NCI-H460 (cell line): ENCODE data around the gene PKD1L1. TPM values are rescaled to one million over a fixed set of nuclear protein-coding genes. Genes with fewer than 3 reads are reported as not detected.

Experiments used
- DNase-seq: peaks from one replicate; pipeline ENCODE4 v3.0.0-alpha.2; 2016; ENCODE audit warnings: low read depth; ENCODE audit errors: extremely low read depth
- total RNA-seq: library from RNA; depleted of rRNA; stranded (reverse); fragments of >200 nt; shearing (Covaris generic); gene quantifications from 2 replicates; pipeline ENCODE4 v1.2.3, GENCODE V29; 2014

PKD1L1 gene
- total RNA-seq, 1 experiment from 2014 or later, result 0.05 TPM

GRCh38 chr7:47885309-47885986 is 62.8 kb downstream of the PKD1L1 start:
- DNase-seq, result no peak

GRCh38 chr7:47884675-47885074 is 63.6 kb downstream of the PKD1L1 start:
- DNase-seq, result no peak

DNA sequence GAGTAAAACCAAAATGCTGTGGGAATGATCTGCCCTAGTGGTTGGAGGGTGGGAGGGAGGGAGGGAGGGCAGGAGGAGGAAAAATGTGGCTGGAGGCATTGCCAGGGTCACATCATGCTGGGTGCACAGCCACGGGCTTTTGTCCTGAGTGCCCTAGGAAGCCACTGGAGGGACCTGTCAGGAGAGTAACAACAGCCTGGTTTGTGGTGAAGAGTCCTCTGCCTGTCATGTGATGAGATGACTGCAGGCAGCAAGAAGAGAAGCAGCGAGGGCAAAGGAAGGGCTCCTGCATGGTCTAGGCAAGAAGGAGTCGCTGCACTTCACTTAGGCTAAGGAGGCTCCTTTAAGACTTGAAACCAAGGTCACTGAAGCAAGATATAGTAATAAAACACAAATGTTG is 65.6 kb downstream of the PKD1L1 start:
- no peak for DNase-seq

GRCh38 chr7:47881256-47881655 is 67.0 kb downstream of the PKD1L1 start:
- DNase-seq, result no peak

- no peak for DNase-seq
Measured at GRCh38 chr7:47878662-47879061, 69.6 kb downstream of the PKD1L1 start.

GRCh38 chr7:47877336-47877735 is 70.9 kb downstream of the PKD1L1 start:
- DNase-seq, result no peak

- no peak for DNase-seq
Measured at GRCh38 chr7:47875998-47876744, 72.1 kb downstream of the PKD1L1 start.

- no peak for DNase-seq
Measured at GRCh38 chr7:47875406-47875805, 72.9 kb downstream of the PKD1L1 start.

GRCh38 chr7:47873762-47874161 is 74.5 kb downstream of the PKD1L1 start:
- no peak for DNase-seq

DNA sequence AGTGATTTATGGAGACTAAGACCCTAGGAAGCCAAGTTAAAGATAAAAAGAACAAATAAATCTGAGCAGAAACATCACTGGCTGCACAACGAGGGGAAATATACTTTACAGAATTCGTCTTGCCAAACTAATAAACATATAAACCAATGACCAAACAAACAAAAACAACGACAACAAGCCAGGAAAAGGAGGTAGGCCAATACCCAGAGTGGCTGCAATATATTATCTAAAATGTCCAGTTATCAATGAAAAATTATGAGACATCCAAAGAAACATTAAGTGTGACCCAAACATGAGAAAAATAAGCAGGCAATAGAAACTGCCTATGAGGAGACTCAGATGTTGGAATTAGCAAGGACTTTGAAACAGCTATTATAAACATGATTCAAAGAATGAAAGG is 81.0 kb downstream of the PKD1L1 start:
- DNase-seq, result no peak

GRCh38 chr7:47866120-47866519 is 82.1 kb downstream of the PKD1L1 start:
- DNase-seq, result no peak

DNA sequence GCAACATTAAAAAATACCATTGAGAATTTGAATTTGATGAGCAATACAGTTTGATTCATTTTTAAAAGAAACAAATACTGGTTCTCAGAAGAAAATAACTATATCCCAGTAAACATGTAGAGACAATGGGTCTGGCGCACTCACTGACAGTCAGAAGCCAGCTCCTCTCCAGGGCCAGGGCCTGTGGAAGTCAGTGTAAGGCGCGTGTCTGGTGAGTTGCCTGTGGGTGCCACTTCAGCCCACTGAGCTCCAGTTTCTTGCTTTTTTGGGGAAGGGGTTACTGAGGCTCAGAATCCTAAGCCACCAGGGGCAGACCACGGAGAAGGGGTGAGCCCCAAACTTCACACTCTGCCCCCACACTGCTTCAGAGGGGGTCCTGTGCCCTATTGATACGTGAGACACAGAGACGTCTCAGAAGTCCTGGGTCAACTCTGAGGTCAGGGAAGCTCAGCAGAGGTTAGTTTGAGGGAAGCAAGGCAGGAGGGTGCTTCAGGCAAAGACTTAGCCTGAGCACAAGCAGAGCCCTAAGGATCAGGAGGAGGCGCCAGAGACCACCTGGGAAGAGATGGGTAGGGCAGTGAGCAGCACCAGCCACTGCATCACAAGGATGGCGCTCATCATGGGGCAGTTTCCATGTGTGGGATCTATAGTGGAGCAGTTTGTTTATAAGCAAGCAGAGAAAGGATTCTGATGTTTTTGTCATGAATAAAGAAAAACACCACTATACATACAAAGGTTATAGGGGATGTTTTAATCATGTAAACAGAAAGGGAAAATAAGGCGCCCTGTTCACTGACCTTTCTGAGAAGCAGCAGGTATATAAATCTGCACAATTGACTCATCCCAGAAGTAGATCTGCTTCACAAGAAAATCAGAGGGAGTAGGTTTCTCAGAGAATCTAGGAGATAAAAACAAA is 95.7 kb downstream of the PKD1L1 start:
- DNase-seq, result no peak

- DNase-seq, result no peak
Measured at GRCh38 chr7:47847207-47847606, 101.1 kb downstream of the PKD1L1 start.

- peak; percentile 43 for DNase-seq
Measured at GRCh38 chr7:47846138-47846836, 102.0 kb downstream of the PKD1L1 start.

GRCh38 chr7:47844311-47844710 is 104.0 kb downstream of the PKD1L1 start:
- no peak for DNase-seq

DNA sequence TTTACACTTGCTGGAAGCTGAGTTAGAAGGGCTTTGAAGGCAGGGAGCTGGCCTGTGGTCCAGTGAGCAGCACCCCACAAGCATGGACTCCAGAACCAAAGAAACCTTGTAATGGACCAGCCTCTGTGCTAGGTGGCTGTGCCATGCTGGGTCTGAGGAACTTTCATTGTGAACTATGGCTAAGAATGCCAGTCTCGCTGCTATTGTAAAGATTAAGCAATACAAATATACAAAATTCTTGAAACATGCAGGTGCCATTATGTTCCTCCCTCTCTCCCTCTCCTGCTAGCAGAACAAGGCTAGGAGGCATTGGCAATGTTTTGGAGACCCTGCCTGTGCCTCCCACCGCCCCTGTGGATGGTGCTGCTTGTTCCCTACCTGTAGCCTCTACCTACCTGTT is 105.0 kb downstream of the PKD1L1 start:
- DNase-seq, result no peak

- no peak for DNase-seq
Measured at GRCh38 chr7:47839381-47839780, 108.9 kb downstream of the PKD1L1 start.

GRCh38 chr7:47837826-47838225 is 110.4 kb downstream of the PKD1L1 start:
- DNase-seq, result no peak

DNA sequence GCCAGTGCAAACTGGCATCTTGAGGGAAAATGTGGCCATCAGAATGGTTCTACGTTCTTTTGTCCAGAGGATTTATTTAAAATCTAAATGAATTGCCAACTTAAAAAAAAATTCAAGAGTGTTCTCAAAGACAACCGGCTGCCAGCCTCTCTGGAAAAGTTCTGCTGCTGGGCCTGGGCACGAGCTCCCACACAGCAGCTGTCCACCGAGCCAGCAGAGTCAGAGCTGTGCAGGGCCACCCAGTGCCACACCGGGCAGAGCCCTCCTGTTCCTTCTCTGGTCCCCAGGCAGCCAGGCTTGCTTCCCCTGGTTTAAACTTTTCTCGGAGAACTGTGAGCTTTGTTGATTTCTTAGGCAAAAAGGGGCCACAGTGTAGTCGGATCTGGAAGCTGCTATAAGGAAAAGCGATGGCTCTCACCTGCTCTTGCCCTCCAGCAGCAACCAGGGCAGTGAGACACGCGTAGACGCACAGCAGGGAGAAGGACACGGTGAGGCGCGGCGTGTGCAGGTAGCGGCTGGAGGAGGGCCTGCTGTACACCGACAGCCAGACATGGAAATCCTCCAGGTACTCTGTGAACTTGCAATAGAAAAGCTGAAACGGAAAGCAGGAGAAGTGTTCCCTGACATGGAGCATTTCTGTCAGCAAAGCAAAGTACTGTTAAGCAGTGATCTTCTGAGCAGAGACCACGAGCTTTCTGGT is 111.6 kb downstream of the PKD1L1 start:
- no peak for DNase-seq

DNA sequence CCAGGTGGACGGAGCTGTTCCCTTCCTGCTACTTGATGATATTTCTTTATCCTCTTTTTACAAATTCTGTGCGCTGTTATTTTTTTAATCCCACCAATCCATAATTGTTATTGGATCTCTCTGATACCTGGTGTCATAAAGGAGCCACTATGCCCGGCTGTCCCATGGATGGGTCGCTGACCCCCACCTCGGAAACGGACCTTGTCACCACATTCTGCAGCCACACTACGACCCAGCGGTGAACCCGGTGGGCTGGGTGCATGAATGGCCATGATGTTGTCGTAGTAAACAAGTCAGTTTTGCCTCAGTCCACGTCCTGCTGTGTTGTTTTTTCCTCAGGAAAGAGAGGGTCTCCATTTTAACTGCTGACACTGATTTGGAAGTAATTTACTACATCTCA is 112.2 kb downstream of the PKD1L1 start:
- no peak for DNase-seq
